ENCODE measurements around the gene GAS5. TPM values are rescaled to one million over a fixed set of nuclear protein-coding genes. Genes with fewer than 3 reads are reported as not detected.
"Not testable (repeated sequence)": the region's sequence is repeated elsewhere in the genome, so short reads cannot be mapped to it uniquely, and the experiment has no call there.

GAS5 gene
- total and polyA plus RNA-seq, 9 of the 15 experiments (the other 6 are each of a cell fraction or from before 2014, with no cell fraction given): 565 to 1,860 (median 1,006) TPM

GRCh38 chr1:173881117-173881516 is 13.3 kb upstream of the GAS5 start:
- H3K4me1 ChIP-seq (replicated peaks in 1 of 2; ENCODE audit: control insufficient read depth in 2 of 2, insufficient read depth in 2 of 2, low read length in 2 of 2); DNase-seq (ENCODE audit: extremely low read depth in 1 of 4, low spot score in 3 of 4); CTCF ChIA-PET (ENCODE audit: low intra/inter-chr PET ratio); in situ Hi-C loops (cut with MboI); ATAC-seq; H3K79me2 ChIP-seq (ENCODE audit: control insufficient read depth, insufficient read depth, low read length); BruUV-seq (replicated peaks); H3K9ac ChIP-seq (ENCODE audit: insufficient read depth in 1 of 2, low read depth in 2 of 2, low read length in 2 of 2); intact Hi-C loops (cut with micrococcal nuclease); H3K27me3 ChIP-seq (ENCODE audit: control insufficient read depth in 2 of 2, insufficient read depth in 2 of 2, low read length in 2 of 2); FAIRE-seq; H3K27ac ChIP-seq (ENCODE audit: extremely low read depth, low read depth, low read length); H3K9me3 ChIP-seq (replicated peaks; ENCODE audit: control insufficient read depth, insufficient read depth, low read depth, low read length); POLR2A ChIA-PET; H3K9me1 ChIP-seq (ENCODE audit: control insufficient read depth, insufficient read depth, low read length); H2AFZ ChIP-seq (ENCODE audit: low read depth, low read length); H3K4me2 ChIP-seq (ENCODE audit: insufficient read depth, low read length); H4K20me1 ChIP-seq (replicated peaks; ENCODE audit: control insufficient read depth, insufficient read depth, low read length); H3K4me3 ChIP-seq; TF ChIP-seq CEBPG (CRISPR knock-in tag; IDR thresholded peaks at IDR 0.05): not testable (repeated sequence)
- 69% methylated on average over 3 of the region's 4 CpGs for WGBS (ENCODE audit: insufficient coverage, low coverage, missing lambda C conversion rate)
- peak in 1 of 2 experiments; percentile 50; a peak in 1 of 4 replicates for TF ChIP-seq KDM1A (IDR thresholded peaks at IDR 0.05)
- TF ChIP-seq BCOR (IDR thresholded peaks at IDR 0.05): peak; percentile 75
- TF ChIP-seq NFIC (IDR thresholded peaks at IDR 0.05): peak; percentile 39; the same call in 1 of the 2 replicates
- TF ChIP-seq ZNF146 (CRISPR knock-in tag; IDR thresholded peaks at IDR 0.05; ENCODE audit: unreplicated experiment): peak; percentile 84
- 0 out of 4 replicates have a peak, but pooled peaks of 1 of the 2 experiments have one; percentile 23 for TF ChIP-seq CEBPG (tag; conservative IDR thresholded peaks at IDR 0.05 in 1 of 2, IDR thresholded peaks at IDR 0.05 in 1 of 2)
- peak; percentile 62 for TF ChIP-seq CEBPB (tag; IDR thresholded peaks at IDR 0.05)
- peaks cover 16% of the 10 kb centered on the region; the same call in 1 of the 3 replicates for H3K36me3 ChIP-seq (ENCODE audit: control insufficient read depth, insufficient read depth, low read length)

DNA sequence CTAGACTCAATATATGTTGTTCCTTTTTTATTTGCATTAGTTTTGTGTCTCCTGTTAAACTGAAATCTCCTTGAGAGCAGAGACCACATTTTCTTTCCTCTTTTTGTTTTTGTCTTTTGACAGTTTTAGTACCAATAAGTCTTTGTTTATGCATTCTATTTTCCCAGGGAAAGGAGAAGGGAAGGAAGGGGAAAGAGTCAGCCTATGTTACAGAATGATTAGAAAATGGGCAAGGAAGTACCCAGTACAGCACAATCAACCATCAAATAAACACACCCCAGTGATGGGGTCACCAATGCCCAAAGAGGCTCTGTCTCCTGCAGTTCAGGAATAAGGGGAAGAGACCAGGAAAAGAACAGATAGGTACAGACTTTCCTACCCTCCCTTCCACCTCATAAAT is 10.5 kb upstream of the GAS5 start:
- Histone ChIP-seq H3K4me1 (replicated peaks in 1 of 2; ENCODE audit: control insufficient read depth in 2 of 2, insufficient read depth in 2 of 2, low read length in 2 of 2) (no peaks in the 10 kb centered on the region), H3K4me2 (ENCODE audit: insufficient read depth, low read length) (no peak overlapping the region), H3K9me1 (ENCODE audit: control insufficient read depth, insufficient read depth, low read length) (no peaks in the 10 kb centered on the region), H3K36me3 (ENCODE audit: control insufficient read depth, insufficient read depth, low read length) (peaks cover 21% of the 10 kb centered on the region; the same call in 1 of the 3 replicates), H3K27me3 (ENCODE audit: control insufficient read depth in 2 of 2, insufficient read depth in 2 of 2, low read length in 2 of 2) (no peaks in the 10 kb centered on the region), H4K20me1 (replicated peaks; ENCODE audit: control insufficient read depth, insufficient read depth, low read length) (no peaks in the 10 kb centered on the region), H3K79me2 (ENCODE audit: control insufficient read depth, insufficient read depth, low read length) (no peaks in the 10 kb centered on the region), H3K4me3 (no peak overlapping the region), H3K9ac (ENCODE audit: insufficient read depth in 1 of 2, low read depth in 2 of 2, low read length in 2 of 2) (no peak overlapping the region), H3K9me3 (replicated peaks; ENCODE audit: control insufficient read depth, insufficient read depth, low read depth, low read length) (no peaks in the 10 kb centered on the region), H2AFZ (ENCODE audit: low read depth, low read length) (no peak overlapping the region), H3K27ac (ENCODE audit: extremely low read depth, low read depth, low read length) (no peak overlapping the region)
- in situ Hi-C loops (cut with MboI) (no loop called here), intact Hi-C loops (cut with micrococcal nuclease) (no loop called here)
- ATAC-seq (no peak), FAIRE-seq (no peak), DNase-seq (ENCODE audit: extremely low read depth in 1 of 4, low spot score in 3 of 4) (no peak)
- CTCF ChIA-PET (ENCODE audit: low intra/inter-chr PET ratio): no interaction called here
- POLR2A ChIA-PET: interaction anchor here (3.0 kb wide), 1 partner anchor 10 kb away, joined by 13 read pairs; the partner anchor contains the start of genes GAS5 and ZBTB37
- no TSS peak for BruUV-seq (replicated peaks)
- TF ChIP-seq SRSF1 (IDR thresholded peaks at IDR 0.05; ENCODE audit: low read depth, low read length) (no peak), FOS (IDR thresholded peaks at IDR 0.05; ENCODE audit: extremely low read depth, insufficient read length) (no peak), BRF1 (IDR thresholded peaks at IDR 0.05; ENCODE audit: borderline replicate concordance, extremely low read depth, insufficient read length) (no peak), RFX5 (IDR thresholded peaks at IDR 0.05; ENCODE audit: low read depth, low read length) (no peak), THRAP3 (IDR thresholded peaks at IDR 0.05; ENCODE audit: borderline replicate concordance) (no peak)
- TF ChIP-seq, protein P1, sequence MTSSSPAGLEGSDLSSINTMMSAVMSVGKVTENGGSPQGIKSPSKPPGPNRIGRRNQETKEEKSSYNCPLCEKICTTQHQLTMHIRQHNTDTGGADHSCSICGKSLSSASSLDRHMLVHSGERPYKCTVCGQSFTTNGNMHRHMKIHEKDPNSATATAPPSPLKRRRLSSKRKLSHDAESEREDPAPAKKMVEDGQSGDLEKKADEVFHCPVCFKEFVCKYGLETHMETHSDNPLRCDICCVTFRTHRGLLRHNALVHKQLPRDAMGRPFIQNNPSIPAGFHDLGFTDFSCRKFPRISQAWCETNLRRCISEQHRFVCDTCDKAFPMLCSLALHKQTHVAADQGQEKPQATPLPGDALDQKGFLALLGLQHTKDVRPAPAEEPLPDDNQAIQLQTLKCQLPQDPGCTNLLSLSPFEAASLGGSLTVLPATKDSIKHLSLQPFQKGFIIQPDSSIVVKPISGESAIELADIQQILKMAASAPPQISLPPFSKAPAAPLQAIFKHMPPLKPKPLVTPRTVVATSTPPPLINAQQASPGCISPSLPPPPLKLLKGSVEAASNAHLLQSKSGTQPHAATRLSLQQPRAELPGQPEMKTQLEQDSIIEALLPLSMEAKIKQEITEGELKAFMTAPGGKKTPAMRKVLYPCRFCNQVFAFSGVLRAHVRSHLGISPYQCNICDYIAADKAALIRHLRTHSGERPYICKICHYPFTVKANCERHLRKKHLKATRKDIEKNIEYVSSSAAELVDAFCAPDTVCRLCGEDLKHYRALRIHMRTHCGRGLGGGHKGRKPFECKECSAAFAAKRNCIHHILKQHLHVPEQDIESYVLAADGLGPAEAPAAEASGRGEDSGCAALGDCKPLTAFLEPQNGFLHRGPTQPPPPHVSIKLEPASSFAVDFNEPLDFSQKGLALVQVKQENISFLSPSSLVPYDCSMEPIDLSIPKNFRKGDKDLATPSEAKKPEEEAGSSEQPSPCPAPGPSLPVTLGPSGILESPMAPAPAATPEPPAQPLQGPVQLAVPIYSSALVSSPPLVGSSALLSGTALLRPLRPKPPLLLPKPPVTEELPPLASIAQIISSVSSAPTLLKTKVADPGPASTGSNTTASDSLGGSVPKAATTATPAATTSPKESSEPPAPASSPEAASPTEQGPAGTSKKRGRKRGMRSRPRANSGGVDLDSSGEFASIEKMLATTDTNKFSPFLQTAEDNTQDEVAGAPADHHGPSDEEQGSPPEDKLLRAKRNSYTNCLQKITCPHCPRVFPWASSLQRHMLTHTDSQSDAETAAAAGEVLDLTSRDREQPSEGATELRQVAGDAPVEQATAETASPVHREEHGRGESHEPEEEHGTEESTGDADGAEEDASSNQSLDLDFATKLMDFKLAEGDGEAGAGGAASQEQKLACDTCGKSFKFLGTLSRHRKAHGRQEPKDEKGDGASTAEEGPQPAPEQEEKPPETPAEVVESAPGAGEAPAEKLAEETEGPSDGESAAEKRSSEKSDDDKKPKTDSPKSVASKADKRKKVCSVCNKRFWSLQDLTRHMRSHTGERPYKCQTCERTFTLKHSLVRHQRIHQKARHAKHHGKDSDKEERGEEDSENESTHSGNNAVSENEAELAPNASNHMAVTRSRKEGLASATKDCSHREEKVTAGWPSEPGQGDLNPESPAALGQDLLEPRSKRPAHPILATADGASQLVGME (CRISPR knock-in tag; IDR thresholded peaks at IDR 0.05): no peak
